NCI-H2196 (cell line): ENCODE data around the gene CRYBB1.

Source experiments
- DNase-seq: peaks from one replicate; lab custom pipeline; 2025; ENCODE audit not compliant: unreplicated experiment; lab: John Stamatoyannopoulos, UW

Gene CRYBB1

DNA sequence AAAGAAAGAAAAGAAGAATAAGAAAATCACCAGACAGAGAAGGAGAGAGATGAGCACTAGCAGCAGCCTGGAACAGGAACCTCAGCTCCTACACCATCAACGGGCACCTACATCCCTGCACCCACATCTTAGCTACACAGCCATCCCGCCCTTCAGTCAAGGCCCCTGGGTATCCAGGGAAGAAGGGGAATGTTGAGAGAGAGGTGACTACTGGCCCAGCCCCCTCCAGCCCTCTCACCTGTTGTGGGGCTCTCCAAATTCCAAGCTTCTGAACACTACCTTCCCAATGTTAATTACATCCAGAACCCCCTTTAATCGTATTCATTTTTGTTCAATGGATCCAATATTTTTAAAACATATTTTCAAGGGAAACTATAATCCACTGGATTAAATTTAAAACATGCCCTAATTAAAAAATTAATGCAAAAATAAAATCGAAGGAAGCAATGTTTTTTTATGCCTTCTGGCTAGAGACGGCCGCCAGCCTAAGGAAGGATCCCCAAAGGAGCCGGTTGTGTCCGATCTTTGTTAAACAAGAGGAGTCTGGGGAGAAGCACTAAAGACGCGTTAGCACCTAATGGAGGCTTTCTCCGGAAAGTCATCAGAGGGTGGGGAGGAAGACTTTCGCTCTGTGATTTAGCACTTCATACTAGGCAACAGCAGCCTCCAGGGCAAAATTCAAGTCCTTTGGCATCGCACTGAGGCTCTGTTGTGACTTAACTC lies 37.4 kb downstream of the CRYBB1 start:
- DNase-seq, result no peak

GRCh38 chr22:26579331-26579886 lies 38.4 kb downstream of the CRYBB1 start:
- no peak for DNase-seq

DNA sequence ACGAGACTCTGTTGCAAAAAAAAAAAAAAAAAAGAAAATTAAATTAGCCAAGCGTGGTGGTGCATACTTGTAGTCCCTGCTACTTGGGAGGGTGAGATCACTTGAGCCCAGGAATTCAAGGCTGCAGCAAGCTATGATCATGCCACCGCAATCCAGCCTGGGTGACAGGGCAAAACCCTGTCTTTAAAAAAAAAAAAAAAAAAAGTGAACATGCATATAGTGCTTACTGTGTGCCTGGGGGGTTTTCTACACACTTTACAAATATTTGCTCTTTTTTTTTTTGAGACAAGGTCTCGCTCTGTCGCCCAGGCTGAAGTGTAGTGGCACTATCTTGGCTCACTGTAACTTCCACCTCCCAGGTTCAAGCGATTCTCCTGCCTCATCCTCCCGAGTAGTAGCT lies 40.7 kb downstream of the CRYBB1 start:
- no peak for DNase-seq

- no peak for DNase-seq
Observed at GRCh38 chr22:26576026-26576680, 41.7 kb downstream of the CRYBB1 start.

DNA sequence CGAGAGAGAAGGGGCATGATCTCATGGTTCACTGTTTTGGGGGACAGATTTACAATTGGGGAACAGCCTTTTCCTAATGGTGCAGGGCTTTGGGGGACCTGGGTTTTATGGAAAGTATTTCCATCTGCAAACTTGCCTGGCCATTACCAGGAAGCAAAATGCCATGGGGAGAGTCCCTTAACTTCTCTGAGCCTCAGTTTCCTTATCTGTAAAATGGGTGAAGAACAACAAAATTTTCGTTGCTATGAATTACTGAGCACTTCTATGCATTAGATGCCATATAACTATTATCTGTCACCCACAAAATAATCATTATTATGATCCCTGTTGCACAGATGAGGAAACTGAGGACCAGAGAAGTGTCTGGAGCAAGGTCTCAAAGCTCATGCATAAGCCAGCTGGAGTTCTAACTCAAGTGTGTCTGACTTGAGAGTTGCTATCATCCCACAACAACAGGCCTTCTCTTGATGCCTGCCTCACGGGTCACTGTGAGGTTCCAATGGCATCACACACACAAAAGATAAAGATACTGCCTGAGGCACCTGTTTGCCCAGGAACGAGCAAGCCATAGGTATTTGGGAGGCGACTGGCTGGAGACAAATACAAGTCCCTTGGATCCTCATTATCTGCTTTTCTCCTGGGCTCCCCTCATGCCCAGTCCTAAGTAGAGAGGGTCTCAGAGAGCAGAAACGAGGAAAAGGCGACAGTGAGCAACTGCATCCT lies 43.7 kb downstream of the CRYBB1 start:
- DNase-seq, result no peak

GRCh38 chr22:26573026-26573662 lies 44.7 kb downstream of the CRYBB1 start:
- DNase-seq, result peak; percentile 5

DNA sequence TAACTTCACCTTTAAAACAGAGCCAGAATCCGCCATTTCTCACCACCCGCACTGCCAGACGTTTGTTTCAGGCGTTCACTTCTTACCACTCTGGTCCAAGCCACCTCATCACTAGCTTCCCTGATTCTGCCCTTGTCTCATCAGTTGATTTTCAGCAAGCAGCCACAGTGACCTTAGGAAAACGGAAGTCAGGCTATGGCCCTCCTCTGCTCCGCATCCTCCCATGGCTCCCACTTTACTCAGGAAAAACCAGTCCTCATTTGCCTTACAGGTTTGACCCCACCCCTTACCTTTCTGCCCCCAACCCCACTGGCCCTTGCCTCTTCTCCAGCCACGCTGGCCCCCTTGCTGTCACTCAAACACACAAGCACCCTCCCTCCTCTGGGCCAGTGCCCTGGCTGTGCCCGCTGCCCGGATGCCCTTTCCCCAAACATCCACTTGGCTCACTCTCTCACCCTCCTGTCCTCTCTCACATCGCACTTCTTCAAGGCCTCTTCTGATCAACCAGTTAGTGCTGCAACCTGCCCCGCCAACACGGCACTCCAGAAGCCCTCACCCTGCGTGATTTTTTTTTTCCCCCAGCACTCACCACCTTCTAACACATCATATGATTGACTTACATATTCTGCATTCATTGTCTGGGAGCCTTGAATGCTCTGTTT lies 46.8 kb downstream of the CRYBB1 start:
- no peak for DNase-seq

GRCh38 chr22:26570115-26570514 lies 47.7 kb downstream of the CRYBB1 start:
- DNase-seq, result no peak

DNA sequence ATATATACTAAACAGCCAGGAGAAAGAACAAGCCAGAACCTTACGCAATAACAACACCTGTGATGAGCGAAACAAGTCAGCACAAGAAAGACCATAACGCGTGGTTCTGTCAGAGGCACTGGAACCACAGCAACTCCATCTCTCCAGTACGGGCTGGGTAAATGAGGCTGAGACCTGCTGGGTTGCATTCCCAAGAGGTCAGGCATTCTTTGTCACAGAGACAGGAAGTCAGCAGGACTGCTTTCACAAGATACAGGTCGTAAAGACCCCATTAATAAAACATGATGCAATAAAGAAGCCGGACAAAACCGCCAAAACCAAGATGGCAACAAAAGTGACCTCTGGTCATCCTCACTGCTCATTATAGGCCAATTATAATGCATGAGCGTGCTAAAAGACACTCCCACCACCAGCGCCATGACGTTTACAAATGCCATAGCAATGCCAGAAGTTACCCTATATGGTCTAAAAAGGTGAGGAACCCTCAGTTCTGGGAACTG lies 49.6 kb downstream of the CRYBB1 start:
- DNase-seq, result no peak

DNA sequence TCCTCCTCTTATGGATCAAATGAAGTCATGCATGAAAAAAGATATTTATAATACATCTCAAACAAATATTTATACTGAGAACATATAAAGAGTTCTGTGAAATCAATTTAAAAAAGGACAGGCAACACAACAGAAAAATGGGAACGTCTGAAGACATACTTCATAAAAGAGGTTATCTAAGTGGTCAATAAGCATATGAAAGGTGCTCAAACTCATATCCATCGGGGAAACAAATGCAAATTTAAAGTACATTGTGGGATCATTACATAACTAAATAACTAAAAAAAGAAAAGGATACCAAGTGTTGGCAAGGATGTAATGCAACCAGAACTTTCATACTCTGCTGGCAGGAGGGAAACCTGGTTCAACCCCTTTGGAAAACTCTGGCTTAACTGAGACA lies 50.2 kb downstream of the CRYBB1 start:
- no peak for DNase-seq

- DNase-seq, result no peak
Observed at GRCh38 chr22:26566994-26567393, 50.8 kb downstream of the CRYBB1 start.

GRCh38 chr22:26565889-26566288 lies 51.9 kb downstream of the CRYBB1 start:
- no peak for DNase-seq

DNA sequence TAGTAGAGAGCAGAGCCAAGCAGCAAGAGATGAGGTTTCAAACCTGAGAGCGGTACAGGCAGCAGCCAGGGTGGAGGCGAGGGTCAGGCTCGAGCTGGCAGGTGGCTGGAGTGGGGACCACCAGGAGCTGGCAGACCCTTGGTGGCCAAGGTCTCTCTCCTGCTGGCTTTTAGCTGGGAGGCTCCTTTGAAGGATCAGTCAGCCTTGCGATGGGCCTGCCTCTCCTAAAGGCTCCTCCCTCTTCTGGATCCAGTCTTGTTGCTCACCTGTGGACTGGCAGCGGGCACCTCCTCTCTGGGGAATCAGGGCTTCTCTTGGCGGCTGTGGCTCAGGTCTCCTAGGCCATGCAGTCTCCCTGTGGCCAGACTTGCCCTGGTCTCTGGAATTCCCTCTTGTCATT lies 52.6 kb downstream of the CRYBB1 start:
- no peak for DNase-seq

DNA sequence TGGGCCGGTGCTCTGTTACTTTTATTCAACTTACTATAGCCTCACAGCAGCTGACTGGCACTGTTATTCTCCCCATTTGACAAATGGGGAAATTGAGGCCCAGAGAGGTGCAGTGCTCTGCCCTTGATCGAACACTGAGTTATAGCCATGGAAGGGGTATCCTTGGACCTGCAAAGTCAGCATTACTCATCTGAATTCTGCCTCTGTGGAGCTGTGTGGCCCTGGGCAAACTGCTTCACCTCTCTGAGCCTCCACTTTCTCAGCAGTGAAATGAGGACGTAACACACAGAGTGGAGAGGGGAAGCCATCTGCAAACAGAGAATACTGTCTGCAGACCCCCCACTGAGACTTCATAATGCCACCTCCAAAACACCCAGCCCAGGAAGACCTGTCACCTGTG lies 53.2 kb downstream of the CRYBB1 start:
- no peak for DNase-seq

- DNase-seq, result no peak
Observed at GRCh38 chr22:26564181-26564580, 53.6 kb downstream of the CRYBB1 start.

GRCh38 chr22:26563022-26563421 lies 54.8 kb downstream of the CRYBB1 start:
- no peak for DNase-seq

- no peak for DNase-seq
Observed at GRCh38 chr22:26561756-26562417, 55.9 kb downstream of the CRYBB1 start.

- DNase-seq, result no peak
Observed at GRCh38 chr22:26559961-26560575, 57.8 kb downstream of the CRYBB1 start.

DNA sequence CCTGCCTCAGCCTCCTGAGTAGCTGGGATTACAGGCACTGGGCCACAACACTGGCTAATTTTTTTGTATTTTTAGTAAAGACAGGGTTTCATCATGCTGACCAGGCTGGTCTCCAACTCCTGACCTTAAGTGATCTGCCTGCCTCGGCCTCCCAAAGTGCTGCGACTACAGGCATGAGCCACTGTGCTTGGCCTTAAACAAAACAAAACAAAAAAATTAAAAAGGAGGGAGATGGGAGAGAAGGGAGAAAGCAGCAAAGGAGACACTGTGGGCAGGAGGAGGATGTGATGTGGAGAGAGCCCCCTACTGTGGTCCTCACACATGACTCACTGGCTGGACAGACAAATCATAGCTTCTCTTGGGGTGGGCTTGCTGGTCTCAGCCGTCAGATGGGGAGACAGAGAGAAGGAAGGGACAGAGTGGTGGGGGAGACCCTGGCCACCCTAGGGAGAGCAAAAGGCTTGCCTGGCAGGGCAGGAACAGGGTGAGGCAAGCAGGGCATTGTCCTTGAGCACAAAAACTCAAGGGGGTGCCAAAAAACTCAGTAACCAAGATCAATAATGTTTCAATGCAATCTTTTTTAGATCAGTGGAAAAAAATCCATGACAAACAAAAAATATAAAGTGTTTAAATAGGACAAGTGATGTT lies 59.5 kb downstream of the CRYBB1 start:
- no peak for DNase-seq
